DMS153 treated with DMSO at 0.1 percent for 48 hours (cell line): ENCODE data around the gene LUZP2.

Source experiments
- DNase-seq: peaks from one replicate; lab custom pipeline; 2025; ENCODE audit not compliant: unreplicated experiment; lab: John Stamatoyannopoulos, UW

LUZP2 gene

GRCh38 chr11:24805671-24806070 is 308.8 kb downstream of the LUZP2 start:
- no peak for DNase-seq

DNA sequence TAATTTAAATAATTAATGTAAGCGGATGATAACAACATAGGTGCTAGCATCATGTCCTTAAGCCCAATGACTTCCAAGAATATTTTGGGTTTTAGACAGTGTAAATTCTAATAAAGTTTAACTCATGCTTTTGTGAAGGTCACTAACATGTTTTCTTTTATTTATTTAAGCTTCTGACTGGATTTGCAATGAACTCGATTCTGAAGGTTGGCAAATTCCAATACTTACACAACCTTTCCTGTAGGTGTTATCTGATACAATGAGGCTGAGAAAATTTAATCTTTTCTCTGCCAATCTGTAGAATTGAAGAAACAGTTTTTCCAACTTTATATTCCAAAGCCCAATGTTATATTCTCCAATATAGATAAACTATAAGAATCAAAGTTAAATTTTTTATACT is 311.3 kb downstream of the LUZP2 start:
- DNase-seq = no peak

GRCh38 chr11:24819006-24819405 is 322.2 kb downstream of the LUZP2 start:
- DNase-seq = no peak

- no peak for DNase-seq
These were observed 323.1 kb downstream of the LUZP2 start for GRCh38 chr11:24819863-24820434.

DNA sequence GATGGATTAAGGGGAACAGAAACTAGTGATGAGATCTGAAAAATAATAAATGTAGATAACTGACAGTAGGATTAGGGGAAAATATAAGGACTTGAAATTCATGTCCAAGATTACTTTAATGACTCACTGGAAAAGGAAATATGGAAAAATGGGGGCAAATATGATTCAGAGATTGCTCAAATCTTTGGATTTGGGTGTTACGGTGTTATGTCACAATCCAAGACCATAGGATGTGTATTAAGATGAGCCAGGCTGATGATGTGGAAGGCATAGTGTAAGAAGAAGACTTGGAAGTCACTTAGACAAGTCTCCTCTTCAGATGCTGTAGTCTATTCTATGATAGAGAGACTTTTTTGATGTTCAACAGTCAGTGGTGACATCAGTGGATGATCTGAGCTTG is 323.7 kb downstream of the LUZP2 start:
- DNase-seq = no peak

DNA sequence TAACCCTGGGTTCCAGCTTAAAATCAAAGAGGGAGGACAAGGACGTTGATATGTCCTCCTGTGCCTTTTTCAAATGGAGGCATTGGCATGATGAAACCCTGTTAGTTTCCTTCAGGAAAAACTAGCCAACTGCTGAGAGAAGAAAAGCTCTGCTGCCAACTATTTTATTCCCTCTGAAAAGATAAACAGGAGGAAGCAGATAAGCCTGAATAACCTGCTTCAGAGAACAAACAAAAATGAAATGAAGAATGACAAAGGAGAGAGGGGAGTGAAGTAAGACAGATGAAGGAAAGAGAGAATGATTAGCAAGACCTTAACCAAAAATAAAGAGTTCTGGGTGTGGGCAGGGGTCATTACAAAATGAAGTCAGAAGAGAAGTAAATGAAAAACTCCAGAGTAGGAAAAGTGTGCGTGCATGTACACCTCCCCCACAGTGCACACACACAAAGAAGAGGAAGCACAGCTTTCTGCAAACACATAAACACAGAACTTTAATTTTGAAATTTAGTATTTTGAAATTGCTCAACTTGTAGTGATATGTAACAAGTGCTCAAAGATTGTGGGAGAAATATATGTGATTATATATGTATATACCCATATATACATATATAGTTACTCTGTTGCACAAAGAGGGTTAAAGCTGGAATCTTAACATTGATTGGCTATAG is 332.2 kb downstream of the LUZP2 start:
- DNase-seq = no peak

DNA sequence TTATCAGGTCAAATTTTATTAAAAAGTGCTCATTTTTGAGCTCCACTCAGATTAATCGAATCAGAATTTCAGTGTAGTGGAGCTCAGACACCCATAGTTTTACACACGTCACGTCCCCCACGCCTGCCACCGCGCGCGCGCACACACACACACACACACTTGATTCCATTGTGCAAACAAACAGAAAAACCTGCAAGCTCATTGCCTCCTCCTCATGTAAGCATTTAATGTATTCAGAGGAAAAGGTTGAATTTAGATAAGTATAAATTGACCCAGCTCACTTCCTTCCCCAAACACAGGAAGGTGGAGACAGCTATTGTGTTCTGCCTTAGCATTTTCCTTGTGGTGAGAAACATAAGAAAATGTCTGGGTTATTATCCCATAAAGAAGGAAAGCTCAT is 336.7 kb downstream of the LUZP2 start:
- no peak for DNase-seq

DNA sequence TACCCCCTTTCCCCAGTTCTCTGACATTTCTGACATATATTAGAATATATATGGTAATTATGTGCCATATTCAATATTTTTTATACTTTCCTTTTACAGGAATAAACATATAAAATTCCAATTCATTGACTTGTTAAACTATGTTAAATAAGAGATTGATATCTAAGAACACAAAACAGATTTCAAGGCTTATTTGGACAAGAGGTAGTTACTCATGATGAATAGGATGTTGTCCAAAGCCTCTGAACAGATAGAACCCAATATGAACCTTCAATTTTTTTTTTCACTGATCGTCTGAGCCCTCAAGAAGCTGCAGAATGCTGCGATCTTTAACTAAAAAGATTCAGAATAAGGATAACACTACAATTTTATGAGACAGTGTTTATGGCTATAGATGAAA is 340.3 kb downstream of the LUZP2 start:
- no peak for DNase-seq

DNA sequence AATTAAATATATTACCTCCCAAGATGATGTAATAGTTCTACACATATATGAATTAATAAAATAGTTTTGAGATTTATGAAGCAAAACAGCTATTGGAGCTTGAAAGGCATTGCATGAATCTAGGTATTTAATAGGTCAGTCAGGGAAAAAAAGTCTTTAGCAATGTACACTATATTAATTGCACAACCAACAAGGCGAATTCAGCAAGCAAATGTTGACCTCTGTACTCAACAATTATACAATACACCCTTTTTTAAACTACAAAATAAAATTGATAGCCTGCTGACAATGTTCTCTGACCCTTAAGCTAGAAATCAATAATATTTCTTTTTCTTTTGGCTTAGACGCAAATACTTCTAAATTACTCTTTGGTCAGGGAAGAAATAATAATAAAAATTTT is 345.5 kb downstream of the LUZP2 start:
- no peak for DNase-seq

GRCh38 chr11:24844406-24844805 is 347.6 kb downstream of the LUZP2 start:
- no peak for DNase-seq

- DNase-seq = no peak
These were observed 352.0 kb downstream of the LUZP2 start for GRCh38 chr11:24848857-24849256.

DNA sequence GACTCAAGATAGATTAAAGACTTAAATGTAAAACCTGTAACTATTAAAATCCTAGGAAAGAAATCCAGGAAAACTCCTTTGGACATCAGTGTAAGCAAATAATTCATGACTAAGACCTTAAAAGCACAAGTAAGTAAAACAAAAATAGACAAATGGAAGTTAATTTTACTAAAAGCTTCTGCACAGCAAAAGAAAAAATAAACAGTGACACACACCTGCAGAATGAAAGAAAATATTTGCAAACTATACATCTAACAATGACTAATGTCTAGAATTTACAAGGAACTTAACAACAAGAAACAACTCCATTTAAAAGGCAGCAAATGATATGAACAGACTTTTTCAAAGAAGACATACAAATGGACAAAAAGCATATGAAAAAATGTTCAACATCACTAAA is 359.1 kb downstream of the LUZP2 start:
- DNase-seq = no peak

DNA sequence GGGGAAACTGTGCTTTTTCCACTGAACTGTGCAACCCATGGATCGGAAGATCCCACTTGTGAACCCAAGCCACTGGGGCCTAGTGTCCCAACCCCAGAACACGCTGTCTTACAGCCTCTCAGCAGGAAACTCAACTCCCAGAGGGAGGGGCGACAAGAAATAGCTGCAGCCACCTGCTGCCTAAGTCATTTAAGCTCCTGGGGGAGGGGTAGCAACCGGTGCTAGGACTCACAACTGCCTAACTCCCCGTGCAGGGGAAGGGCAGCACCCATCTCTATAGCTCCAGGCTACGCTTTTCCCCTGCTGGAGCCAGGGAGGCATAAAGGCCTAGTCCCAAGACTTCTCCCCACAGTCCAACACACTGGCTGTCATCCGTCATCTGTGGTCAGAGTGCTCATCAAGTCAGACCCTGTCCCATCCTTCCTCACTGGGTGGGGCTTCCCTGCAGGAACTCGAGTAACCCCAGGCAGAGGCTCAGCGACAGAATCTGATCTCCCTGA is 363.0 kb downstream of the LUZP2 start:
- DNase-seq = no peak

DNA sequence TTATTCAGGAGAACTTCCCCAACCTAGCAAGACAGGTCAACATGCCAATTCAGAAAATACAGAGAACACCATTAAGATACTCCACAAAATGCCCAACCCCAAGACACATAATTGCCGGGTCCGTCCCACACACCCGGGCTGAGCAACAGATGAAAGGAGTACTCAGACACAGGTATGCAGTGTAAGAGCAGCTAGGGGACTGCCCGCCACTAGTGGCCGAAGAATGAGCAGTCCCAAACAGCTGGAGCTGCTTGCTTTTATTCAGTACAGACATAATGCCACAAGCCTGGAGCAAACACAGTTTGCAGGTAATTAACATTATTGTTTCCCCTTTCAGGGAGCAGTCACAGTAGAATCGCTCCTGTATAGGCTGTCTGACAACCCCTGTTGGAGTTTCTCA is 364.6 kb downstream of the LUZP2 start:
- DNase-seq = no peak

DNA sequence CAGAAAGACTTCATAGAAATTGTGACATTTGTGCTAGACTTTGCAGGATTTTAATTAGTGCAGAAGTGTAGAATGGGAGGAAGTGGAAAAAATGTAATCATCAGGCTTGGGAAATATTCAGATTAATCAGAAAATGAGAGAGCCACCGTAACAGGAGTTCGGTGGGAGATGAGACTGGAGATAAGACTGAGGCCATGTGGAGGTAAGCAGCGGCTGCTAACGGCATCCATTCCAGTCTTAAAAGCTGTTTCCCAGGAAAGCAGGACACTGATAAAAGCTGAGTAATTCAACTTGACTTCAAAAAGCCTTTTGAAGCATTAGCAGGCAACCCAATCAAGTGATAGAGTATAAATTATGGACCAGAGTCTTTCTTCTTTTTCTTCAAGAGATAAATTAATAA is 369.9 kb downstream of the LUZP2 start:
- no peak for DNase-seq

DNA sequence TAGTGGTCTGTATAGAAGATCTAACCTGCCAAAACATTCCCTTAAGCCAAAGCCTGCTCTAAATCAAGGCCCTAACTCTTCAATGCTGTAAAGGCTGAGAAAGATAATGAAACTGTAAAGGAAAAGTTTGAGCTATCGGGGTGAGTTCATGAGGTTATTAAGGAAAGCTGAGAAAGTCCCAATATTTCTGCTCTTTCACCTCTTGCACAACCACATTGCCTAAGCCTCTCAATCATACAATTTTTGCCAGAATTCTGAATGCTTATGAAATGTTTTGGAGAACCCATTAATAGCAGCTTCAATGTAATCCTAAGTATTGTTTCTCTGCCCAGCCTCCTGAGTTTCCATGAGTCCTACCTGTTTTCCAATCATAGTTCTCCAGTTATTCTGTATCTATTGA is 373.2 kb downstream of the LUZP2 start:
- no peak for DNase-seq

- DNase-seq = no peak
These were observed 375.3 kb downstream of the LUZP2 start for GRCh38 chr11:24872186-24872585.

DNA sequence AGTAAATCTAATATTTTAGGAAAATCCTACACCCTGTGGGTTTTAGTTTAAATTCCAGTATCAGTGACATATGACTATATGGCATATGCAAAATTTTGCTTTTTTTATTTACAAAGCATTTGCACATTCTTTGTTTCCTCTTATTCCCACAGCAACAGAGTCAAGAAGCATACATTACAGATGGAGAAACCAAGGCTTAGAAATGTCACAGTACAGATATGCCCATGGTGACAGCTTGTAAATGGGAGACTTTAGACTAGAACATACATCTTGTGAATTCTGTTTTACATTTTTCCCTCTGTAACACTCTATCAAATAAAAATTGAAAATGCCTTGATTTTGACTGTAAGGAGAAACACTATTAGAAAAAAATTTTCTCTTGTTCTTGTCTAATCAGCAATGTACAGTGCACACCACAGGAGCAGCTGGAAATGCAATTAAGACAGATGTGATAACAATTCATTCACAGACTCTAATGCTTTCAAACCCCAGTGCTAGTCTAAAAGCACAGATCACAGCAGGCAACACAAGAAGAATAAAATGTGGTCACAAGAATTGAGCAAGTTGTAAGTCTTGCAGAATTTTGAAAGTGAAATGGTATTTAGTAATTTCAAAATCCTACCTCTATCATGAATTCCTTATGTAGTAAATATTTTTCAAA is 375.9 kb downstream of the LUZP2 start:
- no peak for DNase-seq

DNA sequence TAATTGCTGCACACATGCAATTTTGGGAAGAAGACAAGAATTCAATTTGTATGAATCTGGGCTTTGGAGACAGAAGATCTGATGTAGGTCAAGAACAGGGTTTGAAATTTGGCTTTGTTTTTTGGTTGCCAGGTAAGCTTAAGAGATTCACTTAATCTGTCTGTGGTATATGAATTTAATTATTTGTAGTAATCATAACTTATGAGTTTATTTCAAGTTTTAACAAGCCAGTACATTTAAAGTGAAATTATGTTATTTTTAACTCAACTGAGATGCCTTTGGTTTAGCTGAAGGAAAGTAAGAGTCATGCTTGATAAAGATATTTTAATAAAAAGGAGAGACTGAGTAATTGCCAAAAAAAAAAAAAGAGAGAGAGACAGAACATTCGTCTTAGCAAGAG is 384.1 kb downstream of the LUZP2 start:
- DNase-seq = no peak

DNA sequence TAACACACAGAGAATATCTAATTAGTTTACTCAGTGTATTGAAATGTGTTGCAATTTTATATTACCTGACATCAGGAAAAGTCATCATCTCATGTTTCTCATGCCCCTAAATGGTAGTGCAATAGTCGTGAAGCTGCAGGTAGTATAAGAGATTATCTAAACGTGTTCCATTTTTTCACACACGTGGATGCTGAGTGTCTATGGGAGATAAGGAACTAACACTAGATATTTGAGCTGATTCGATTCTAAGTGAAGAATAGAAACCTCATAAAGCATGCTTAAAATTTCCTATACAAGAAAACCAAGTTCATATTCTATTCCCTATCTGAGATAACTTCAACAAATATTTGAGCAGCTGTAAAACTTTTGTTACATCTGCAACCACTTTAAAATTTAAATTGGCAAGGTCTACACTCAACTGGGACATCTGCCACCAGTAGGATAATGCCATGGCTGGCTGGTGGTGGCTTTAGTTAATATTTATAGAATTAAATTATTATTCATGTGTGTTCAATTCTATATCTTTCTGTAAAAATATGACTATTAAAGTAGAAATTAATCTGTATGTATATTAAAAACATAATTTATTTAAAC is 388.8 kb downstream of the LUZP2 start:
- DNase-seq = no peak

- no peak for DNase-seq
These were observed 390.2 kb downstream of the LUZP2 start for GRCh38 chr11:24886880-24887619.
